HG03103 (cell line): ENCODE measurements around the gene OR5A2.
"Not testable (repeated sequence)": the region's sequence is repeated elsewhere in the genome, so short reads cannot be mapped to it uniquely, and the experiment has no call there.

Experiments used
- ATAC-seq: cut with Tn5 transposase; IDR thresholded peaks from one replicate; pipeline ENCODE4 v1.9.1; 2021; ENCODE audit warnings: low read depth; ENCODE audit not compliant: unreplicated experiment

OR5A2 gene

DNA sequence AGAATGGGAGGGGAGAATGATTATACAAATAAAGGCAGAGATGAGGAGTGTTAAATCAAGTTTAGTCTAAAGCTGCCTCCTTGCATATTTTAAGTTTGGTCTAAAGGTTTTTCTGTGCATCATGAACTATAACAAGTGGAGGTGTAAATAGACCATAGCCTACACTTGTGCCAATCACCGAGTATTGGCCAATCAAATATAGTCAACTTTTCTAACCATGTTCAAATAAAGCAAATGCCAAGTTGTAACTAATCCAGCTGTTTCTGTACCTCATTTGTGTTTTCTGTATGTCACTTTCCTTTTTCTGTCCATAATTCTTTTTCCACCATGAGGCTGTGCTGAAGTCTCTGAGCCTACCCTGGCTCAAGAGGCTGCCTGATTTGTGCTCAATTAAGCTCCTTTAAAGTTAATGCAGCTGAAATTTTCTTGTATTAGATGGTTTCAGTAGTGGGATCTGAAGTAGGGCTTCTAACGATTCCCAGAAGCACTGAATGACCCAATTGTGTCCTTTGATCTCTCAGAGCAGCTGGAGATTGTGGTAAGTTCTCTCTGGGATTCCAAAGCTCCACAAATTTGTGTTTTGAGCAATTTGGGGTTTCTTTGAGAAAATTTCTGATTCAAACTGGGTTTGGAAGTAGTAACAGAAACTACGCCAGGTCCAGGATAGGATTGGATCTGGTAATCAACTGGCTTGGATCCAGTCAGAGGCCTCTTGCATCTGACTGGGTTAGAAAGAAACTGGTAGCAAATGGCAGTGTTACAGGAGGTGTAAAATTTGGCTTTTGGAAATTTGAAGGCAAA lies 25.6 kb downstream of the OR5A2 start:
- ATAC-seq = no peak

DNA sequence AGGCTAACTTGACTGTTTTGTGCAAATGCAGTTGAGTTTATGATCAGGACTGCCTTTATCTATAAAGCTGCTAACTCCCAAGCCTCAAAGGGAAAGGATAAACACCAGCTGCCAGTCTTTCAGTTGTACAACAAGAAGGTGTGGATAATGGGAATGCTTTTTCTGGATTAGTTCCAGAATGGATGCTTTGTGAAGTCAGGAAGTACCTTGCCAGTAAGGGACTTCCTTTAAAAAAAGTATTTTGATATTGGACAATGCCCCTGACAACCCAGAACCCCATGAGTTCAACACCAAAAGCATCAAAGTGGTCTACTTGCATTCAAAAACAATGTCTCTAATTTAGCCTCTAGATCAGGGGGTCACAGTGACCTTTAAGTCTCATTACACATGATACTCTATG lies 32.0 kb downstream of the OR5A2 start:
- ATAC-seq = no peak

- ATAC-seq = peak; percentile 93
Observed at GRCh38 chr11:59380263-59381059, 45.8 kb downstream of the OR5A2 start.

DNA sequence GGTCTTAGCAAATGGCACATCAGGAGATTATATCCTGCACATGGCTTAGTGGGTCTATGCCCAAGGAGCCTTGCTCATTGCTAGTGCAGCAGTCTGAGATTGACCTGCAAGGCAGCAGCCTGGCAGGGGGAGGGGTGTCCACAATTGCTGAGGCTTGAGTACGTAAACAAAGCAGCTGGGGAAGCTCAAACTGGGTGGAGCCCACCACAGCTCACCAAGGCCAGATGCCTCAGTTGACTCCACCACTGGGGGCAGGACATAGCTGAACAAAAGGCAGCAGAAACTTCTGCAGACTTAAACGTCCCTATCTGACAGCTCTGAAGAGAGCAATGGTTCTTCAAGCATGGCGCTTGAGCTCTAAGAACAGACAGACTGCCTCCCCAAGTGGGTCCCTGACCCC lies 53.9 kb downstream of the OR5A2 start:
- not testable (repeated sequence) for ATAC-seq

DNA sequence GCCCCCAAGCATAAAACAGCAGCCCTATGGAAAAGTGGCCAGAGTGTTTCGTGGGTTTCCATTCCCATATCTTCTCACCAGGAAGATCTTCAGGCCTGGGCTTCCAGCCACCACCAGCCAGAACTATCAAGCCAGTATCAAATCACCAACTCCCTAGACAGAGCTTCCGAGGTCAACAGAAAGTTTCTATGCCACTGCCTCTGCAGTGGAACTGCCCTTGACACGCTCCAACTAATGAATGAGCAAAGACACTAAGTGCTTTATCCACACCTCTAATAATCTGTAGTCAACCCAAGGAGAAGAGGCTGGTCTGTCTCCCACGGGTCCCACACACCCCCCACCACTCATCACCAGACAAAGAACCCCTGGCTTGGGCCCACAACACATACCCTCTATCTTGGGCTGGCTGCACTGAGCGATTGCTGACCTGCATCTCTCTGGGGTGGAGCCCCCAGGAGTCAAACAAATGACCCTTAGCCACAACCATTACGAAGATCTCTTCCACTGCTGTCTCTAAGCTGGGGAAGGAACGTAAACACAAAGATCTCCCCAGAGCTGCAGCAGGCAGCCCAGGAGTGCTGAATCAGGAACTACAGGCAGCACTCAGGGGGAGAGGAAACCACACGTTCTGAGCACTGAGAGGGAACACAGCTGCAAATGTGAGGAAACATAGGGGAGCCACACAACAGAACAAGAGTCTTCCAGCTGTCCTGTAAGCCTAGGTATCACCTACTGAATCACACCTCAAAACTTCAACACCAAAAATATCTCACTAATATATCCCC lies 57.8 kb downstream of the OR5A2 start:
- no peak for ATAC-seq
